HepG2 (cell line): Measurements from ENCODE around the gene ZNF217. TPM values are rescaled to one million over a fixed set of nuclear protein-coding genes. Genes with fewer than 3 reads are reported as not detected.

ENCODE experiments used
- GABPA ChIP-seq, 2 experiments: IDR thresholded peaks; 2 replicates each; pipeline ENCODE4 v1.6.1; 2011 to 2016; ENCODE audit warnings: low read depth in 2 of 2, low read length in 1 of 2, missing biosample characterization in 1 of 2, missing genetic modification characterization in 1 of 2
- HNRNPLL ChIP-seq: fragments of 200-400 bp; formaldehyde crosslinking; IDR thresholded peaks from 2 replicates; pipeline ENCODE4 v1.6.1; 2017; ENCODE audit warnings: mild to moderate bottlenecking, low read depth, low read length; ENCODE audit not compliant: poor library complexity, severe bottlenecking
- NONO ChIP-seq, 2 experiments: fragments of 450-650 bp in 1 of 2; sonication (generic) in 1 of 2; formaldehyde crosslinking in 1 of 2; IDR thresholded peaks in 1 of 2; conservative IDR thresholded peaks in 1 of 2; 2 replicates each; pipeline versions ENCODE4 v1.6.1 to v1.8.0; 2017 to 2022; ENCODE audit warnings: mild to moderate bottlenecking in 1 of 2, missing genetic modification reagents in 1 of 2, moderate library complexity in 1 of 2
- ONECUT2 ChIP-seq: sonication (generic); formaldehyde crosslinking; IDR thresholded peaks from 2 replicates; pipeline ENCODE4 v1.4.0; 2020; ENCODE audit warnings: missing genetic modification reagents
- RELA ChIP-seq: sonication (generic); formaldehyde crosslinking; IDR thresholded peaks from 2 replicates; pipeline ENCODE4 v1.4.0; 2020; ENCODE audit warnings: missing genetic modification reagents
- REPIN1 ChIP-seq: sonication (generic); formaldehyde crosslinking; IDR thresholded peaks from 2 replicates; pipeline ENCODE4 v1.8.0; 2022; ENCODE audit warnings: missing genetic modification reagents, low read depth, mild to moderate bottlenecking, borderline replicate concordance
- SNAI1 ChIP-seq: sonication (generic); formaldehyde crosslinking; IDR thresholded peaks from 2 replicates; pipeline ENCODE4 v1.5.0; 2020; ENCODE audit warnings: mild to moderate bottlenecking, missing genetic modification reagents, borderline replicate concordance
- SNAPC2 ChIP-seq: sonication (generic); formaldehyde crosslinking; IDR thresholded peaks from 2 replicates; pipeline ENCODE4 v1.8.1; 2022; ENCODE audit warnings: mild to moderate bottlenecking, missing genetic modification reagents
- SNRNP70 ChIP-seq: fragments of 200-400 bp; formaldehyde crosslinking; IDR thresholded peaks from 2 replicates; pipeline ENCODE4 v1.6.1; 2017; ENCODE audit warnings: mild to moderate bottlenecking, low read depth, low read length, moderate library complexity
- ZBTB10 ChIP-seq: sonication (generic); formaldehyde crosslinking; IDR thresholded peaks from 2 replicates; pipeline ENCODE4 v1.4.0; 2020; ENCODE audit warnings: missing genetic modification reagents, borderline replicate concordance
- ZIK1 ChIP-seq: sonication (generic); formaldehyde crosslinking; IDR thresholded peaks from 2 replicates; pipeline ENCODE4 v1.5.0; 2020; ENCODE audit warnings: mild to moderate bottlenecking, low read depth, missing genetic modification reagents, borderline replicate concordance
- ZNF337 ChIP-seq: sonication (generic); formaldehyde crosslinking; IDR thresholded peaks from 2 replicates; pipeline ENCODE4 v1.5.1; 2020; ENCODE audit warnings: missing genetic modification reagents, low read depth, mild to moderate bottlenecking, borderline replicate concordance
- ZNF441 ChIP-seq: sonication (generic); formaldehyde crosslinking; IDR thresholded peaks from 2 replicates; pipeline ENCODE4 v1.7.0; 2021; ENCODE audit warnings: missing genetic modification reagents, borderline replicate concordance
- ZNF605 ChIP-seq: sonication (generic); formaldehyde crosslinking; IDR thresholded peaks from 2 replicates; pipeline ENCODE4 v1.8.0; 2022; ENCODE audit warnings: mild to moderate bottlenecking, missing genetic modification reagents
- ZNF713 ChIP-seq: sonication (generic); formaldehyde crosslinking; IDR thresholded peaks from 2 replicates; pipeline ENCODE4 v1.4.0; 2020; ENCODE audit warnings: mild to moderate bottlenecking, missing genetic modification reagents
- ZNF773 ChIP-seq: sonication (generic); formaldehyde crosslinking; IDR thresholded peaks from 2 replicates; pipeline ENCODE4 v1.4.0; 2020; ENCODE audit warnings: missing genetic modification reagents, borderline replicate concordance
- ZNF776 ChIP-seq: sonication (generic); formaldehyde crosslinking; IDR thresholded peaks from 2 replicates; pipeline ENCODE4 v1.4.0; 2020; ENCODE audit warnings: mild to moderate bottlenecking, missing genetic modification reagents
- polyA plus RNA-seq, 8 experiments: library from polyadenylated mRNA; depleted of rRNA in 3 of 8; stranded (reverse) in 7 of 8; unstranded in 1 of 8; fragments of >200 nt; fragmentation: Illumina TruSeq in 4 of 8; extraction: Trizol in 4 of 8; gene quantifications; 2 replicates each; pipeline versions ENCODE4 v1.2.1 to v1.2.3, GENCODE V29; 2011 to 2016; ENCODE audit warnings: low read depth in 4 of 8, missing spikeins in 1 of 8, mixed read lengths in 1 of 8; ENCODE audit not compliant: insufficient read depth in 1 of 8
- total RNA-seq, 5 experiments: library from RNA; depleted of rRNA; stranded (reverse); fragments of >200 nt; fragmentation: Illumina TruSeq; extraction: Trizol; gene quantifications; 2 replicates each; pipeline ENCODE4 v1.2.3, GENCODE V29; 2016; ENCODE audit warnings: low read depth in 1 of 5
- TF ChIP-seq, protein P1 (sequence below): sonication (generic); formaldehyde crosslinking; IDR thresholded peaks from 2 replicates; pipeline ENCODE4 v1.4.0; 2020; ENCODE audit warnings: mild to moderate bottlenecking, missing genetic modification reagents

Gene ZNF217
- total and polyA plus RNA-seq, 2 of the 13 experiments (the other 11 are each of a cell fraction or from before 2014, with no cell fraction given), result 22.3 to 29.8 TPM

GRCh38 chr20:53582574-53583351 is 10.9 kb downstream of the ZNF217 start (continued):
- TF ChIP-seq REPIN1 (CRISPR knock-in tag) (no peak), ZNF337 (CRISPR knock-in tag) (no peak), SNAI1 (no peak), ONECUT2 (CRISPR knock-in tag) (no peak), GABPA (IDR thresholded peaks at IDR 0.05; ENCODE audit: low read depth, low read length) (no peak), GABPA (CRISPR knock-in tag; IDR thresholded peaks at IDR 0.05; ENCODE audit: low read depth) (no peak), ZNF605 (CRISPR knock-in tag) (no peak), NONO (IDR thresholded peaks at IDR 0.05) (no peak), NONO (CRISPR knock-in tag; conservative IDR thresholded peaks at IDR 0.05) (no peak), SNAPC2 (CRISPR knock-in tag) (no peak), ZNF441 (no peak), ZIK1 (CRISPR knock-in tag) (no peak), ZBTB10 (CRISPR knock-in tag) (no peak; the same call in 1 of the 2 replicates), SNRNP70 (no peak), ZNF713 (CRISPR knock-in tag) (no peak), HNRNPLL (no peak), ZNF776 (CRISPR knock-in tag) (no peak), RELA (CRISPR knock-in tag) (no peak), ZNF773 (CRISPR knock-in tag) (no peak)
- TF ChIP-seq, protein P1, sequence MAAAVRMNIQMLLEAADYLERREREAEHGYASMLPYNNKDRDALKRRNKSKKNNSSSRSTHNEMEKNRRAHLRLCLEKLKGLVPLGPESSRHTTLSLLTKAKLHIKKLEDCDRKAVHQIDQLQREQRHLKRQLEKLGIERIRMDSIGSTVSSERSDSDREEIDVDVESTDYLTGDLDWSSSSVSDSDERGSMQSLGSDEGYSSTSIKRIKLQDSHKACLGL, result no peak
